Natural killer cell treated with Interleukin-12 subunit alpha and Interleukin-12 subunit beta and Interleukin-15 and Interleukin-18, amount 100 ng/mL, for 72 hours (primary cell): ENCODE measurements around the gene SLC12A1. TPM values are rescaled to one million over a fixed set of nuclear protein-coding genes. Genes with fewer than 3 reads are reported as not detected.
A peak's percentile ranks its signal among the peaks of the same experiment; 100 is the strongest.

Experiments used
- ATAC-seq, 2 donors: fragments of 150-1000 bp; cut with Tn5 transposase in 1 of 2; sonication (Bioruptor Pico), chemical (Tn5 transposase) in 1 of 2; 2 replicates each; pipeline ENCODE4 v1.10.0; 2021
- DNase-seq: peaks from one replicate; pipeline ENCODE4 v3.0.0; 2022; ENCODE audit warnings: low spot score
- H3K27ac Mint-ChIP-seq, 2 donors: 1 replicate in 1 of 2; 2 replicates in 1 of 2; pipeline ENCODE4 v1.8.0; 2022; ENCODE audit warnings: mixed read lengths in 2 of 2, mild to moderate bottlenecking in 1 of 2, moderate library complexity in 1 of 2
- H3K27me3 Mint-ChIP-seq, 2 donors: 1 replicate in 1 of 2; 2 replicates in 1 of 2; pipeline ENCODE4 v1.8.0; 2022; ENCODE audit warnings: mixed read lengths in 2 of 2
- H3K36me3 Mint-ChIP-seq: one replicate; pipeline ENCODE4 v1.8.0; 2022; ENCODE audit warnings: mixed read lengths
- H3K4me1 Mint-ChIP-seq, 2 donors: 1 replicate in 1 of 2; 2 replicates in 1 of 2; pipeline ENCODE4 v1.8.0; 2022; ENCODE audit warnings: low read depth in 2 of 2, mixed read lengths in 2 of 2, mild to moderate bottlenecking in 1 of 2
- H3K4me3 Mint-ChIP-seq: one replicate; pipeline ENCODE4 v1.8.0; 2022; ENCODE audit warnings: mixed read lengths
- H3K9me3 Mint-ChIP-seq: 2 replicates; pipeline ENCODE4 v1.8.0; 2022; ENCODE audit warnings: mixed read lengths
- total RNA-seq, 2 donors: library from RNA; stranded (reverse); gene quantifications; one replicate each; pipeline ENCODE4 v1.2.3, GENCODE V29; 2022

The SLC12A1 gene
- total RNA-seq, 2 donors from 2014 or later = not detected

- ATAC-seq = peak; percentile 79 to 81
- no peaks in the 10 kb centered on the region for H3K9me3 Mint-ChIP-seq
- H3K4me3 Mint-ChIP-seq = peak overlapping the region; percentile 99
- H3K36me3 Mint-ChIP-seq = peaks cover 34% of the 10 kb centered on the region
- H3K27ac Mint-ChIP-seq = peak overlapping the region; percentile 97 to 98
- peak; percentile 71 for DNase-seq
- H3K27me3 Mint-ChIP-seq = no peaks in the 10 kb centered on the region
- peaks cover 19 to 37% of the 10 kb centered on the region in 2 donors for H3K4me1 Mint-ChIP-seq
Observed at GRCh38 chr15:48331796-48332641, 125.9 kb downstream of the SLC12A1 start.

GRCh38 chr15:48332642-48333034, 126.5 kb downstream of the SLC12A1 start:
- ATAC-seq = no peak
- Mint-ChIP-seq H3K27me3 (no peaks in the 10 kb centered on the region), H3K4me1 (peaks cover 19 to 37% of the 10 kb centered on the region in 2 donors), H3K36me3 (peaks cover 34% of the 10 kb centered on the region), H3K4me3 (peak overlapping the region; percentile 99), H3K27ac (peak overlapping the region; percentile 97 to 98), H3K9me3 (no peaks in the 10 kb centered on the region)
- no peak for DNase-seq

- Mint-ChIP-seq H3K9me3 (no peaks in the 10 kb centered on the region), H3K27me3 (no peaks in the 10 kb centered on the region), H3K27ac (peak overlapping the region; percentile 97 to 98), H3K4me3 (peak overlapping the region; percentile 99), H3K4me1 (peaks cover 19 to 37% of the 10 kb centered on the region in 2 donors), H3K36me3 (peaks cover 34% of the 10 kb centered on the region)
- ATAC-seq = no peak
- no peak for DNase-seq
Observed at GRCh38 chr15:48333540-48333939, 127.4 kb downstream of the SLC12A1 start.

- no peaks in the 10 kb centered on the region for H3K9me3 Mint-ChIP-seq
- no peak for DNase-seq
- H3K4me1 Mint-ChIP-seq = peaks cover 19 to 37% of the 10 kb centered on the region in 2 donors
- no peaks in the 10 kb centered on the region for H3K27me3 Mint-ChIP-seq
- no peak overlapping the region for H3K27ac Mint-ChIP-seq
- peaks cover 34% of the 10 kb centered on the region for H3K36me3 Mint-ChIP-seq
- peak overlapping the region; percentile 99 for H3K4me3 Mint-ChIP-seq
- ATAC-seq = no peak
Observed at GRCh38 chr15:48334260-48334659, 128.2 kb downstream of the SLC12A1 start.

- H3K27ac Mint-ChIP-seq = no peak overlapping the region
- peaks cover 28% of the 10 kb centered on the region for H3K36me3 Mint-ChIP-seq
- H3K4me1 Mint-ChIP-seq = peaks cover 14 to 26% of the 10 kb centered on the region in 2 donors
- ATAC-seq (no peak), DNase-seq (no peak)
- no peak overlapping the region for H3K4me3 Mint-ChIP-seq
- H3K9me3 Mint-ChIP-seq = no peaks in the 10 kb centered on the region
- H3K27me3 Mint-ChIP-seq = no peaks in the 10 kb centered on the region
Observed at GRCh38 chr15:48336940-48337339, 130.8 kb downstream of the SLC12A1 start.

GRCh38 chr15:48337607-48338006, 131.5 kb downstream of the SLC12A1 start:
- no peaks in the 10 kb centered on the region for H3K27me3 Mint-ChIP-seq
- H3K4me1 Mint-ChIP-seq = peaks cover 11 to 24% of the 10 kb centered on the region in 2 donors
- DNase-seq = no peak
- peaks cover 25% of the 10 kb centered on the region for H3K36me3 Mint-ChIP-seq
- H3K9me3 Mint-ChIP-seq = no peaks in the 10 kb centered on the region
- no peak overlapping the region for H3K27ac Mint-ChIP-seq
- no peak overlapping the region for H3K4me3 Mint-ChIP-seq
- ATAC-seq = no peak

- no peak for ATAC-seq
- DNase-seq = no peak
- no peaks in the 10 kb centered on the region for H3K27me3 Mint-ChIP-seq
- H3K4me3 Mint-ChIP-seq = no peak overlapping the region
- peaks cover 4 to 5% of the 10 kb centered on the region in 2 donors for H3K4me1 Mint-ChIP-seq
- no peaks in the 10 kb centered on the region for H3K9me3 Mint-ChIP-seq
- peak overlapping the region in 1 of 2 donors; percentile 14 for H3K27ac Mint-ChIP-seq
- H3K36me3 Mint-ChIP-seq = peaks cover 12% of the 10 kb centered on the region
Observed at GRCh38 chr15:48340111-48340510, 134.0 kb downstream of the SLC12A1 start.

- Mint-ChIP-seq H3K4me3 (no peak overlapping the region), H3K36me3 (peaks cover 5% of the 10 kb centered on the region), H3K9me3 (no peaks in the 10 kb centered on the region), H3K27ac (no peak overlapping the region), H3K4me1 (no peaks in the 10 kb centered on the region), H3K27me3 (no peaks in the 10 kb centered on the region)
- ATAC-seq (no peak), DNase-seq (no peak)
Observed at GRCh38 chr15:48343865-48344264, 137.8 kb downstream of the SLC12A1 start.

- Mint-ChIP-seq H3K27me3 (no peaks in the 10 kb centered on the region), H3K9me3 (no peaks in the 10 kb centered on the region), H3K36me3 (peaks cover 5% of the 10 kb centered on the region), H3K4me3 (no peak overlapping the region), H3K27ac (no peak overlapping the region), H3K4me1 (no peaks in the 10 kb centered on the region)
- DNase-seq = no peak
- ATAC-seq = no peak
Observed at GRCh38 chr15:48345516-48345915, 139.4 kb downstream of the SLC12A1 start.

- Mint-ChIP-seq H3K27ac (no peak overlapping the region), H3K27me3 (peaks cover 0 to 9% of the 10 kb centered on the region in 2 donors), H3K4me3 (no peak overlapping the region), H3K4me1 (no peaks in the 10 kb centered on the region), H3K9me3 (no peaks in the 10 kb centered on the region), H3K36me3 (no peaks in the 10 kb centered on the region)
- DNase-seq (peak; percentile 69), ATAC-seq (peak; percentile 60 to 69)
Observed at GRCh38 chr15:48352474-48353072, 146.5 kb downstream of the SLC12A1 start.

Other genes starting within 250 kb of the SLC12A1 start
- gene SLC24A5, start 85.3 kb upstream of the SLC12A1 start, total RNA-seq = not detected
- 10 to 100 TPM in 1 of 2 donors, 1 to 10 TPM in 1; 8.9 to 16.4 TPM for gene MYEF2, start 28.0 kb upstream of the SLC12A1 start, total RNA-seq
- gene CTXN2, start 14.6 kb upstream of the SLC12A1 start, total RNA-seq = not detected
- 100 to 1,000 TPM; 126 to 258 TPM for gene DUT, start 125.1 kb downstream of the SLC12A1 start, total RNA-seq